AG09309 (cell line): ENCODE data around the gene PARD6G.
"Not testable (repeated sequence)": the region's sequence is repeated elsewhere in the genome, so short reads cannot be mapped to it uniquely, and the experiment has no call there.

ENCODE experiments used
- DNase-seq: peaks from one replicate; pipeline ENCODE4 v3.0.0-alpha.2; 2010; ENCODE audit warnings: low read depth
- H3K4me3 ChIP-seq: 2 replicates; pipeline ENCODE4 v1.5.1; 2011; ENCODE audit warnings: mild to moderate bottlenecking, low read depth, low read length, moderate library complexity; ENCODE audit not compliant: control insufficient read depth
- CTCF ChIP-seq: IDR thresholded peaks from 2 replicates; pipeline ENCODE4 v1.5.1; 2011; ENCODE audit warnings: mild to moderate bottlenecking, low read depth, low read length, inconsistent platforms; ENCODE audit not compliant: insufficient read depth, control insufficient read depth; ENCODE audit errors: missing control alignments

The PARD6G gene

GRCh38 chr18:80228051-80228848 lies 19.1 kb downstream of the PARD6G start:
- no peak for DNase-seq
- H3K4me3 ChIP-seq: no peak overlapping the region
- no peak for TF ChIP-seq CTCF

DNA sequence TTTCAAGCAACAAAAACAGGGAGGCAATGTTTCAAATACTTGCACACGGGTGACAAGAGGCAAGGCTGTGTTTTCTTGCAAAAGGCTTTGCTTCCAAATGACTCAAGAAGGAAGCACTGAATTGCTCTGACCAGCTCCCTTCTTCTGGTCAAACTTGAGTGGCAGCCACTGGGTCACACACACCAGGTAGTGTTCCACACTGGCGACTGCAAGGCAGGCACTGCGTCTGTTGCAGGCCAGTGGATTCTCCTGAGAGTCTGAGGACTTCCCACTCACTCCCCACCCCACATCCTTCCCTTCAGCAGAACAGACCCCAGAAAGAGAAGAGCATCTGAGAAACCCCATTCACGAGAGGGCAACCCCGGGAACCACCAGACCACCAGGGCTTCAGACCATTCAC lies 19.8 kb downstream of the PARD6G start:
- DNase-seq: no peak
- TF ChIP-seq CTCF: no peak
- H3K4me3 ChIP-seq: no peak overlapping the region

GRCh38 chr18:80225685-80226084 lies 21.6 kb downstream of the PARD6G start:
- H3K4me3 ChIP-seq: no peak overlapping the region
- no peak for DNase-seq
- no peak for TF ChIP-seq CTCF

DNA sequence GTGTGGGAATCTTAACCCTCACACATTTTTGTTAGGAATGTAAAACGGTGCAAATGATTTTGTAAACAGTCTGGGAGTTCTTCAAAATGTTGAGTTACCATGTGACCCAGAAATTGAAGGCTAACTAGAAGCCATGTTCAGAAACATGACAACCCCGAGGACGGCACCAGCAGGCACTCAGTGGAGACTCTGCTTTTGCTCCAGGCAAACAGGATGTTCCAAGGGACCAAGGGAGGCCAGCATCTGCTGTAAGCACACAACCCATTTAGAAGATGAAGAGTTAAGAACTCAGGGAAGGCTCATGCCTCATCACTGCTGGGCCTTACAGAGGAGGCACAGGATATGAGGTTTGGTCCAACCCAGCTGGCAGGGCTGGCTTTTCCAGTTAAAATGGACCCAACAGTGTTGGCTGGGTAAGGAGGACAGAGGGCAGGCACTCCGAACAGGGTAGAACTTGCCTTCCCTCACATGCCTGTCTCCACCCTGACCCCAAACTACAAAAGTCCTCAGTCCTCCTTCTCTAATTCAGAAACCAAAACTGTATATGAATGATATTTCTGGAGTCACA lies 23.6 kb downstream of the PARD6G start:
- no peak overlapping the region for H3K4me3 ChIP-seq
- no peak for DNase-seq
- TF ChIP-seq CTCF: no peak

DNA sequence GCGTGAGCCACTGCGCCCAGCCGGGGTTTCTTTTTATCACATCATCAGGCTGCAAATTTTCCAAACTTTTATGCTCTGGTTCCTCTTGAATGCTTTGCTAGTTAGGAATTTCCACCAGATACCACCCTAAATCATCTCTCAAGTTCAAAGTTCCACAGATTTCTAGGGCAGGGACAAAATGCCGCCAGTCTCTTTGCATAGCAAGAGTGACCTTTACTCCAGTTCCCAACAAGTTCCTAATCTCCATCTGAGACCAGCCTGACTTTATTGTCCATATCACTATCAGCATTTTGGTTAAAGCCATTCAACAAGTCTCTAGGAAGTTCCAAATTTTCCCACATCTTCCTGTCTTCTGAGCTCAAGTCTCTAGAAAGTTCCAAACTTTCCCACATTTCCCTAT lies 27.8 kb downstream of the PARD6G start:
- DNase-seq, H3K4me3 ChIP-seq: not testable (repeated sequence)

- H3K4me3 ChIP-seq: no peak overlapping the region
- TF ChIP-seq CTCF: no peak
- DNase-seq: no peak
These were observed 28.7 kb downstream of the PARD6G start for GRCh38 chr18:80218341-80219227.

GRCh38 chr18:80213182-80213581 lies 34.1 kb downstream of the PARD6G start:
- no peak for DNase-seq
- TF ChIP-seq CTCF: no peak
- no peak overlapping the region for H3K4me3 ChIP-seq
